ENCODE measurements around the gene NTMT1.
"Not testable (repeated sequence)": the region's sequence is repeated elsewhere in the genome, so short reads cannot be mapped to it uniquely, and the experiment has no call there.

The NTMT1 gene

GRCh38 chr9:129646252-129646651, 20.3 kb downstream of the NTMT1 start:
- no peak for DNase-seq
- in situ Hi-C loops (cut with MboI; ENCODE audit: low pct_unique_long_range_greater_than_20kb, low sequenced_read_pairs): no loop called here

DNA sequence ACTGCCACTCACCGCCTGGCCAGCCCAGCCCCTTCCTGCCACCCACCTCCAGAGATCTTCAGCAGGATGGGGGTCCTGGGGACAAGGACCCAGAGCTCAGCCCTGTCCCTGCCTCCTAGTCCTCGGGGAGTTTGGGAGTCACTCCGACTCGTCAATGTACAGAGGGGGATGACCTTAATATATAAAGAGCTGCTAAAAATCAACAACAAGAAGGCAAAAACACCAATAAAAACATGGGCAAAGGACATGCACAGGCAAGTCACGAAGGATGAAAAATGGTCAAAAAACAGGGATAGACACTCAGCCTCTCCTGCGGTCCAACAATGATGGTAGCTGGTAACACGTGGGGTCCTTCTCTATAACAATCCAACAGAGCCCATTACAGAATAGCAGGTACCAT, 20.7 kb downstream of the NTMT1 start:
- in situ Hi-C loops (cut with MboI; ENCODE audit: low pct_unique_long_range_greater_than_20kb, low sequenced_read_pairs): no loop called here
- DNase-seq: no peak

- no peak for DNase-seq
- in situ Hi-C loops (cut with MboI; ENCODE audit: low pct_unique_long_range_greater_than_20kb, low sequenced_read_pairs): no loop called here
Measured at GRCh38 chr9:129647635-129648034, 21.7 kb downstream of the NTMT1 start.

DNA sequence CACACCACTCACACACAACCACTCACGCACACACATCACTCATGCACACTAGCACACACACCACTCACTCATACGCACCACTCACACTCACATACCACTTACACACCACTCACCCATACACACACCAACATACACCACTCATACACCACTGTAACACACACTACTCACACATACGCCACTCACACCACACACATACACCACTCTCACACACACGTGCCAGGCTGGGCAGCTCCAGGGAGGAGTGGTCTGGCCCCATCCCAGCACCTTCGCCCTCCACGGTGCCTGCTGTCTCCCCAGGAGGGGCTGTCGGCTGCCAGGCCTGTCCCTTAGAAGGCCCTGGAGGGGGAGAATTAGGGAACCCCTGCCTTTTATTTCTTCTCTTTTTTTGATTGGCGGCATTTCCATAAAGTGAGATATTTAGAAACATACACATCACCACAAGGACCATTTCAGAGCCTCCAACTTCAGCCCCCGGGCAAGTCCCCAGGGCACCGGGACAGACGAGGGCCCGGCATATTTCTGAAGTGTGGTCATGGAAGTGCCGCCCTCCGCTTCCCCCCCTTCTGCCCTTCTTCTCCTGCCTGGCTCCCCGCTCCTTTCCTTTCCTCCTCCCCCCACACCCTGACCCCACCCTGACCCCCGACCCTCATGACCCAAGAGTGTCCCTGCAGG, 22.3 kb downstream of the NTMT1 start:
- in situ Hi-C loops (cut with MboI; ENCODE audit: low pct_unique_long_range_greater_than_20kb, low sequenced_read_pairs): no loop called here
- no peak for DNase-seq

- in situ Hi-C loops (cut with MboI; ENCODE audit: low pct_unique_long_range_greater_than_20kb, low sequenced_read_pairs): no loop called here
Measured at GRCh38 chr9:129648764-129649115, 22.8 kb downstream of the NTMT1 start.

GRCh38 chr9:129649726-129650679, 24.0 kb downstream of the NTMT1 start:
- in situ Hi-C loops (cut with MboI; ENCODE audit: low pct_unique_long_range_greater_than_20kb, low sequenced_read_pairs): no loop called here
- DNase-seq: no peak

More at GRCh38 chr9:129648764-129649115, 22.8 kb downstream of the NTMT1 start:
- DNase-seq: no peak

GRCh38 chr9:129650680-129651235, 24.8 kb downstream of the NTMT1 start:
- no peak for DNase-seq
- in situ Hi-C loops (cut with MboI; ENCODE audit: low pct_unique_long_range_greater_than_20kb, low sequenced_read_pairs): no loop called here

GRCh38 chr9:129653823-129654553, 28.0 kb downstream of the NTMT1 start:
- in situ Hi-C loops (cut with MboI; ENCODE audit: low pct_unique_long_range_greater_than_20kb, low sequenced_read_pairs): no loop called here

GRCh38 chr9:129654554-129655040, 28.6 kb downstream of the NTMT1 start:
- no peak for DNase-seq
- in situ Hi-C loops (cut with MboI; ENCODE audit: low pct_unique_long_range_greater_than_20kb, low sequenced_read_pairs): no loop called here

More at GRCh38 chr9:129653823-129654553, 28.0 kb downstream of the NTMT1 start:
- DNase-seq: no peak

DNA sequence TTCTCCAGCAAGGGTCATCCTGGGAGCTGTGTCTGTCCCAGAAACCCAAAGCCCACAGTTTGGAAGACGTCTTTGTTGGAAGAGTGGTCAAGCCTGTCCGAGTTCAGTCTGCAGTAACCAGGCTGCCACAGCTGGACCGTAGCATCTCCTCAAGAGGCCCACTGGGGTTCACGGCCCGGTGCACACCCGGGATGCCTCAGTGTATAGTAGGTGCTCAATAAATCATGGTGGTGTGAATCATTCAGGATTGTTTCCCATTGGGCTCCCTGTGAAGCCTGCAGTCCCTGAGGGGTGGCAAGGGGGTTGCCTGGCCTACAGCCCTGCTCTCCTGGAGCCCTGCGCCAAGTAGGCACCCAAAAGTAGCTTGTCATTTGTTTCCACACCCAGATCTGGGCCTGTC, 29.2 kb downstream of the NTMT1 start:
- no peak for DNase-seq
- in situ Hi-C loops (cut with MboI; ENCODE audit: low pct_unique_long_range_greater_than_20kb, low sequenced_read_pairs): no loop called here

- in situ Hi-C loops (cut with MboI; ENCODE audit: low pct_unique_long_range_greater_than_20kb, low sequenced_read_pairs): no loop called here
- DNase-seq: no peak
Measured at GRCh38 chr9:129655696-129656095, 29.7 kb downstream of the NTMT1 start.

- in situ Hi-C loops (cut with MboI; ENCODE audit: low pct_unique_long_range_greater_than_20kb, low sequenced_read_pairs): no loop called here
Measured at GRCh38 chr9:129656795-129657390, 30.9 kb downstream of the NTMT1 start.

DNA sequence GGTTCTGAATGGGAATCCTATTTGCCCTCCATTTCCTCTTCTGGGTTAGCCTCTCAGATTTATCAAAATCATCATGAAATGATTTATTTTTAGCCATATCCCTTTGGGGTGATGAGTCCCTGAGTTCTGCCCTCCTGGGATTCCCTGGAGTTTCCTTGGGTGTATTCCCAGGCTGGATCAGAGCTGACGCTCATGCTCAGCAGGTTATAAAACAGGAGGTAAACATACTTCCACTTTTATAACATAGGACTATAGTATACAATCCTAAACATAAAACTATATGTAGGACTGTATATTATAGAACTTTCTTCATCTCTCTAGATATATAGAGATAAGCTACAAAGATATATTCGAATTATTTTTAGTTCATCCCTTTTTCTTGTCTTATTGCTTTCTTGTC, 35.1 kb downstream of the NTMT1 start:
- no peak for DNase-seq
- in situ Hi-C loops (cut with MboI; ENCODE audit: low pct_unique_long_range_greater_than_20kb, low sequenced_read_pairs): no loop called here

More at GRCh38 chr9:129656795-129657390, 30.9 kb downstream of the NTMT1 start:
- DNase-seq: no peak

GRCh38 chr9:129662239-129662638, 36.3 kb downstream of the NTMT1 start:
- DNase-seq; in situ Hi-C loops (cut with MboI; ENCODE audit: low pct_unique_long_range_greater_than_20kb, low sequenced_read_pairs): not testable (repeated sequence)

DNA sequence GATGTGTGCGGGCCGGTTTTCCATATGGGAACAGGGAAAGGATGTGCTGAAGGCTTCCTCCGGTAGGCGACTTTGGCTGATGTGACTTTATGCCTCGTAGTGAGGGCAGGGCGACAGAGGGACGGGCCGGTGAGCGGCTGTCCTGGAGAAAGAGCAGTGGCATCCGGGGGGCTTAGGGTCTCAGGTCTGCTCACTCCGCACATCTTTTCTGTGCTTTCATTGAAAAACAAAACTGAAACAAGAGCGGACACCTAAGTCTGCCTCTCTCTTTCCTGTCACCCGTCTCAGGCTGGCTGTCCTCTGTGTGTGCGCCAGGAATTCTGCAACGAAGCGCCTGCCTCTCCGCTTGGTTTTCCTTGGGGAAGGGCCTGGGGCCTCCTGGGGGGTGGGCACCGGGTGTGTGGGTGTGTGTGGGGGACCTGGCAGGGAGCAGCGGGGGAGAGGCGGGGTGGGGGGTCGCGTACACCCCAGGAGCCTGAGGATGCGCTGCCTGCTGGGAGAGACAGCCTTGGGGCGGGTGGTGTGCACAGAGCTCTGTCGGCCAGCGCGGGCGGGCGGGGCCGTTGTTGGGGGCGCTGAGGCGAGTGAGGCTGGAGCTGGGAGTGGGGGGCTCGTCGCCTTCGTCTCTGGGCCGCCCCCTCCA, 38.9 kb downstream of the NTMT1 start:
- DNase-seq: no peak
- in situ Hi-C loops (cut with MboI; ENCODE audit: low pct_unique_long_range_greater_than_20kb, low sequenced_read_pairs): no loop called here

GRCh38 chr9:129665389-129665775, 39.4 kb downstream of the NTMT1 start, which contains the start of gene PRRX2:
PRRX2 (plus strand) TSS chr9:129665647; CDS start chr9:129665868, 221 bp downstream.
- no peak for DNase-seq
- in situ Hi-C loops (cut with MboI; ENCODE audit: low pct_unique_long_range_greater_than_20kb, low sequenced_read_pairs): no loop called here

- in situ Hi-C loops (cut with MboI; ENCODE audit: low pct_unique_long_range_greater_than_20kb, low sequenced_read_pairs): no loop called here
- no peak for DNase-seq
Measured at GRCh38 chr9:129665814-129666520, 40.0 kb downstream of the NTMT1 start.

GRCh38 chr9:129666575-129666974, 40.6 kb downstream of the NTMT1 start:
- DNase-seq: no peak
- in situ Hi-C loops (cut with MboI; ENCODE audit: low pct_unique_long_range_greater_than_20kb, low sequenced_read_pairs): no loop called here

Data from KBM-7 (cell line).